GM23248 (cell line): ENCODE results near the gene MED6.

ENCODE experiments used
- EZH2 ChIP-seq: fragments of 200-600 bp; sonication (generic); IDR thresholded peaks from 2 replicates; pipeline ENCODE4 v1.6.1; 2018; ENCODE audit warnings: antibody characterized with exemption, mild to moderate bottlenecking; ENCODE audit not compliant: insufficient read depth, poor library complexity, severe bottlenecking
- EZH2phosphoT487 ChIP-seq: fragments of 200-600 bp; sonication (generic); IDR thresholded peaks from 2 replicates; pipeline ENCODE4 v1.6.1; 2018; ENCODE audit warnings: antibody characterized with exemption, moderate library complexity, mild to moderate bottlenecking, low read depth; ENCODE audit not compliant: insufficient read depth

- TF ChIP-seq EZH2 (no peak), EZH2phosphoT487 (no peak)
These were observed 29.3 kb downstream of the MED6 start for GRCh38 chr14:70571139-70571538.
